Nephron progenitor cell (in vitro differentiated cells): ENCODE measurements around the gene CHTOP.
A peak's percentile ranks its signal among the peaks of the same experiment; 100 is the strongest.

Source experiments
- DNase-seq: peaks from one replicate; pipeline ENCODE4 v3.0.0; 2021
- H3K27ac Mint-ChIP-seq: 2 replicates; pipeline ENCODE4 v1.8.0; 2021; ENCODE audit warnings: mild to moderate bottlenecking, moderate library complexity, mixed read lengths
- H3K27me3 Mint-ChIP-seq: 2 replicates; pipeline ENCODE4 v1.8.0; 2021; ENCODE audit warnings: mild to moderate bottlenecking, low read depth, mixed read lengths; ENCODE audit not compliant: poor library complexity
- H3K36me3 Mint-ChIP-seq: 2 replicates; pipeline ENCODE4 v1.8.0; 2021; ENCODE audit warnings: low read depth, mixed read lengths
- H3K4me1 Mint-ChIP-seq: 2 replicates; pipeline ENCODE4 v1.8.0; 2021; ENCODE audit warnings: mixed read lengths
- H3K4me3 Mint-ChIP-seq: 2 replicates; pipeline ENCODE4 v1.8.0; 2021; ENCODE audit warnings: mild to moderate bottlenecking, moderate library complexity, mixed read lengths
- H3K9me3 Mint-ChIP-seq: 2 replicates; pipeline ENCODE4 v1.8.0; 2021; ENCODE audit warnings: mild to moderate bottlenecking, moderate library complexity, mixed read lengths
- TF ChIP-seq, protein P1 (sequence below): fragments of 200-600 bp; sonication (generic); IDR thresholded peaks from 2 replicates; pipeline ENCODE4 v1.5.0; 2021; ENCODE audit warnings: antibody characterized with exemption

Gene CHTOP

DNA sequence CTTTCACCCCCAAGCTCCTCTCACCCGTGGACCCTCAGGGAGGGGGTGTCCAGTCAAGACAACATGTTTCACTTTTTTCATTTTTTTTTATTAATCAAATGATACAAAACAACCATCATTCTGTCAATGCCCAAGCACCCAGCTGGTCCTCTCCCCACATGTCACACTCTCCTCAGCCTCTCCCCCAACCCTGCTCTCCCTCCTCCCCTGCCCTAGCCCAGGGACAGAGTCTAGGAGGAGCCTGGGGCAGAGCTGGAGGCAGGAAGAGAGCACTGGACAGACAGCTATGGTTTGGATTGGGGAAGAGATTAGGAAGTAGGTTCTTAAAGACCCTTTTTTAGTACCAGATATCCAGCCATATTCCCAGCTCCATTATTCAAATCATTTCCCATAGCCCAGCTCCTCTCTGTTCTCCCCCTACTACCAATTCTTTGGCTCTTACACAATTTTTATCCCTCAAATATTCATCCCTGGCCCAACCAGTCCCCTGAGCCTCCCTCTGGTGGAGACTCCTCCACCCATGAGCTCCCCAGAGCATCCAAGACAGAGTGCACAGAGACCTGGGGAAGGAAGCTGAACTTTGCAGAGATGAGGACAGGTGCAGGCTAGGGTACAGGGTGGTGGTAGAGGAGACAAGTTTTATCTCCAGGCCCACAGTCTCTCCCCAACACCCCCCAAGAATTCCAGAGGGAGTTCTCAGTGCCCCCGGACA lies 19.5 kb upstream of the CHTOP start:
- no peak overlapping the region for H3K4me3 Mint-ChIP-seq

DNA sequence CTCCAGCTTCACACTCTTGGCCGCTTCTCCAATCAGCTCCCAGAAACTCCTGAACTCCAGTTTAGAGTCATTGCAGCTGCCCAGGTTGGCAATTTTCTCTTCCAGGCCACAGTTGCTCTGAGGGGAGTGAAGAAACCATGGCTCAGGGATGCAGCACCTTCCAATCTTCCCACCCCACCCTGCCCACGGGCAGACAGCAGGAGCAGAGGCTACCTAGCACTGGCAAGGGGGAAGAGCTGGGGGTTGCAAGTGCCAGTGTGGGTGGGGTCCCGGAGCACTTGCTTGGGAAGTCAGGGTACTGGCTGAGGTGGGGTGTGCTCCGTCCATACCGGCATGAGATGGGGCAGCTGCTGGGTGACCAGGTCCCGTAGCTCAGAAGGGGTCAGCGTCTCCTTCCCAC lies 19.0 kb upstream of the CHTOP start:
- Mint-ChIP-seq H3K4me3 (no peak overlapping the region), H3K9me3 (peaks cover 4% of the 10 kb centered on the region), H3K27me3 (peaks cover 7% of the 10 kb centered on the region), H3K36me3 (peaks cover 16% of the 10 kb centered on the region), H3K27ac (no peak overlapping the region), H3K4me1 (peaks cover 41% of the 10 kb centered on the region)
- TF ChIP-seq, protein P1, sequence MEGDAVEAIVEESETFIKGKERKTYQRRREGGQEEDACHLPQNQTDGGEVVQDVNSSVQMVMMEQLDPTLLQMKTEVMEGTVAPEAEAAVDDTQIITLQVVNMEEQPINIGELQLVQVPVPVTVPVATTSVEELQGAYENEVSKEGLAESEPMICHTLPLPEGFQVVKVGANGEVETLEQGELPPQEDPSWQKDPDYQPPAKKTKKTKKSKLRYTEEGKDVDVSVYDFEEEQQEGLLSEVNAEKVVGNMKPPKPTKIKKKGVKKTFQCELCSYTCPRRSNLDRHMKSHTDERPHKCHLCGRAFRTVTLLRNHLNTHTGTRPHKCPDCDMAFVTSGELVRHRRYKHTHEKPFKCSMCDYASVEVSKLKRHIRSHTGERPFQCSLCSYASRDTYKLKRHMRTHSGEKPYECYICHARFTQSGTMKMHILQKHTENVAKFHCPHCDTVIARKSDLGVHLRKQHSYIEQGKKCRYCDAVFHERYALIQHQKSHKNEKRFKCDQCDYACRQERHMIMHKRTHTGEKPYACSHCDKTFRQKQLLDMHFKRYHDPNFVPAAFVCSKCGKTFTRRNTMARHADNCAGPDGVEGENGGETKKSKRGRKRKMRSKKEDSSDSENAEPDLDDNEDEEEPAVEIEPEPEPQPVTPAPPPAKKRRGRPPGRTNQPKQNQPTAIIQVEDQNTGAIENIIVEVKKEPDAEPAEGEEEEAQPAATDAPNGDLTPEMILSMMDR = no peak
- DNase-seq = no peak

More for the DNA sequence above, 19.5 kb upstream of the CHTOP start:
- TF ChIP-seq, protein P1 = no peak
- Mint-ChIP-seq H3K36me3 (peaks cover 10% of the 10 kb centered on the region), H3K9me3 (no peaks in the 10 kb centered on the region), H3K27ac (no peak overlapping the region), H3K27me3 (peaks cover 7% of the 10 kb centered on the region), H3K4me1 (peaks cover 47% of the 10 kb centered on the region)
- DNase-seq = no peak

DNA sequence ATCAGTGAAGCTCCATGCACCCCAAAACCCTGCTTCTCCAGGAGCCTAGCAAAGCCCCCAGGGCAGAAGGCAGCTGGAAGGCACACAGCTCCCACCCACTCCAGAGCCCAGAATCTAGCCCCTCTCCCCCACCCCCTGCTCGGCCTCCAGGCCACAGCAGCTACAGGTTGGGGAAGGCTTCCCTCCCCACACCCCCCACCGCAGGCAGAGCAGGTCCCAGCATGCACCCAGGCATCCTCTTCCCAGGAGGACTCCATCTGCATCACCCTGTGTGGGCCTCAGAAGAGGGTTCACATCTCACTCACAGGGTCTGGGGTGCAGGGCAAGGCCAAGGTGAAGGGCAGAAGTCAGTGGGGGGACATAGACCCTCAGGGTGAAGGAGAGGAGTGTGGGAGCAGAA lies 18.5 kb upstream of the CHTOP start:
- H3K9me3 Mint-ChIP-seq = peaks cover 4% of the 10 kb centered on the region
- peaks cover 7% of the 10 kb centered on the region for H3K27me3 Mint-ChIP-seq
- H3K27ac Mint-ChIP-seq = no peak overlapping the region
- H3K4me3 Mint-ChIP-seq = no peak overlapping the region
- peaks cover 21% of the 10 kb centered on the region for H3K36me3 Mint-ChIP-seq
- peaks cover 36% of the 10 kb centered on the region for H3K4me1 Mint-ChIP-seq
- no peak for DNase-seq
- TF ChIP-seq, protein P1 = no peak

DNA sequence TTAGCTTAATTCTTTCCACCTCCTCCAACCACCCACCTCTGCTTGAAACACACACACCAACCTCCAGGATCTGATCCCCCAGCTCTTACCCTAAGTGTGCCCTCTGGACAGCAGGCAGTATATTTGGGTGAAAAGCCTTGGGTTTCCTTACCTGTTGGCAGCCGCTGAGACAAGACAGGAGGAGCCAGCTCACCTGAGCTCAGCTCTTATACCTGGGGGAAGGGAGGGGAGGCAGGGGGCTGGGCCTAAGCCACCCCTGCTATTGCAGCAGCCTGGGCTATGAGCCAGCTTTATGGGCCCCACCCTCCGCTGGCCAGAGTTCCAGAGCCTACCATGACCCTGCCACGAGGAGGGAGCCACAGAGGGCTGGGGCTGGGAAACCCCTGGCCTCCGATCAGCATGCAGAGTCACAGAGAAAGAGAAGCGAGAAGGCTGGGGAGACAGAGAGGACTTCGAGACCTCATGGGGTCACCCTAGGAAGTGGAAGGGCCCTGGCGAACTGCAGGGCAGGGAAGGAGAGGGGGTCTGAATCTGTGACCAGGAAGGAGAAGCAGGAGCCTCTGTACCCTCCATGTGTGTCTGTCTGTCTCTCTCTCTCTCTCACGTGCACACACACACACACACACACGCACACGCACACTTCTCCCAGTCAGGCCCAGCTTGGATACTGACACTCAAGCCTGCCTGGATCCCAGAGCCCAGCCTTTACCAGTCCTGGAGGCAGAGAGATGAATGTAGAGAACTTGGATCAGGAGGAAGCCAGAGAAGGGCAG lies 17.5 kb upstream of the CHTOP start, which contains the start of gene S100A14:
Gene S100A14 (minus strand): TSS at position 182 of the 773 bp plus-strand sequence. CDS start 467 bp downstream, outside the sequence.
- no peak for DNase-seq
- Mint-ChIP-seq H3K4me3 (no peak within 1 kb of the TSS), H3K27ac (peak within 1 kb of the TSS; percentile 90)

DNA sequence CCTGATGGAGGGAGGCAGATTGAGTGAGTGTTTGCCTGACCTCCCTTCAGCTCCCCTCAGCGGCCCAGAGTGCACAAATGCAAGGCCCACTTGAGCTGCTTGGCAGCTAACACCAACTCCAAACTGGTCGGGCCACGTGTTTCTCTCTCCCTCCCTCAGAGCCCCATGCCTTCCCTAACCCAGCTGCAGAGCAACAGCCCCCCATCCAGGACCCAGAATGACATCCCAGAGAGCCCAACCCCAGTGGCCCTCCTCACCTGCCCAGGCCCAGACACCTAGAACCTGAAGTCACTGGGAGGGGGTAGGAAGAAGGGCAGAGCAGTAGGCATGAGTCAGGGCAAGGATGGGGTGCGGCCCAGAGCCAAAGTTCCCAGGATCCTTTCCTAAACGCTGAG lies 17.0 kb upstream of the CHTOP start:
- Mint-ChIP-seq H3K9me3 (peaks cover 4% of the 10 kb centered on the region), H3K4me3 (no peak overlapping the region), H3K27ac (no peak overlapping the region), H3K4me1 (peaks cover 27% of the 10 kb centered on the region), H3K36me3 (peaks cover 31% of the 10 kb centered on the region), H3K27me3 (peaks cover 7% of the 10 kb centered on the region)
- DNase-seq = no peak
- TF ChIP-seq, protein P1 = no peak

More for the DNA sequence above, 17.5 kb upstream of the CHTOP start, which contains the start of gene S100A14:
- Mint-ChIP-seq H3K4me1 (peaks cover 33% of the 10 kb centered on the region), H3K36me3 (peaks cover 25% of the 10 kb centered on the region), H3K9me3 (peaks cover 4% of the 10 kb centered on the region), H3K27me3 (peaks cover 7% of the 10 kb centered on the region)
- TF ChIP-seq, protein P1 = no peak
